Endodermal cell (in vitro differentiated cells): Measurements from ENCODE around the gene FAAP100. TPM values are rescaled to one million over a fixed set of nuclear protein-coding genes. Genes with fewer than 3 reads are reported as not detected.

Experiments used
- DNase-seq: peaks from one replicate; pipeline ENCODE4 v3.0.0-alpha.2; 2017
- H3K27ac ChIP-seq: 2 replicates; pipeline ENCODE4 v1.5.1; 2013; ENCODE audit warnings: mild to moderate bottlenecking, low read depth, low read length, moderate library complexity
- H3K27me3 ChIP-seq: 2 replicates; pipeline ENCODE4 v1.6.1; 2013; ENCODE audit warnings: mild to moderate bottlenecking, low read length, moderate library complexity; ENCODE audit not compliant: insufficient read depth, control insufficient read depth, poor library complexity, severe bottlenecking
- H3K36me3 ChIP-seq: 2 replicates; pipeline ENCODE4 v1.7.0; 2013; ENCODE audit warnings: mild to moderate bottlenecking, low read length, moderate library complexity; ENCODE audit not compliant: control insufficient read depth, insufficient read depth
- H3K4me1 ChIP-seq: one replicate; pipeline ENCODE4 v1.7.0; 2013; ENCODE audit warnings: low read length; ENCODE audit not compliant: control insufficient read depth, insufficient read depth
- H3K4me3 ChIP-seq: 2 replicates; pipeline ENCODE4 v1.5.1; 2013; ENCODE audit warnings: mild to moderate bottlenecking, low read length, moderate library complexity
- H3K9ac ChIP-seq: 2 replicates; pipeline ENCODE4 v1.6.1; 2013; ENCODE audit warnings: mild to moderate bottlenecking, low read length, moderate library complexity; ENCODE audit not compliant: poor library complexity, severe bottlenecking; ENCODE audit errors: extremely low read depth
- H3K9me3 ChIP-seq: 2 replicates; pipeline ENCODE4 v1.6.1; 2013; ENCODE audit warnings: mild to moderate bottlenecking, low read length, moderate library complexity; ENCODE audit not compliant: control insufficient read depth
- H3K27ac Mint-ChIP-seq: 2 replicates; pipeline ENCODE4 v1.8.0; 2020; ENCODE audit warnings: mixed read lengths
- H3K27me3 Mint-ChIP-seq: 2 replicates; pipeline ENCODE4 v1.8.0; 2021; ENCODE audit warnings: mild to moderate bottlenecking, mixed read lengths; ENCODE audit not compliant: insufficient read depth
- H3K36me3 Mint-ChIP-seq: 2 replicates; pipeline ENCODE4 v1.8.0; 2020; ENCODE audit warnings: low read depth, mixed read lengths
- H3K4me1 Mint-ChIP-seq: 2 replicates; pipeline ENCODE4 v1.8.0; 2020; ENCODE audit warnings: mixed read lengths
- H3K4me3 Mint-ChIP-seq: 2 replicates; pipeline ENCODE4 v1.8.0; 2020; ENCODE audit warnings: mild to moderate bottlenecking, moderate library complexity, mixed read lengths
- H3K9me3 Mint-ChIP-seq: 2 replicates; pipeline ENCODE4 v1.8.0; 2020; ENCODE audit warnings: mild to moderate bottlenecking, mixed read lengths
- WGBS, 2 experiments: methylation state at CpG; one replicate each; pipeline versions ENCODE4 v1.1.5 to v1.1.7; 2013; ENCODE audit warnings: missing lambda C conversion rate in 2 of 2, mixed read lengths in 1 of 2; ENCODE audit not compliant: insufficient coverage in 1 of 2, insufficient read length in 1 of 2; 5-methylcytosine and 5-hydroxymethylcytosine counted together
- total RNA-seq, 2 donors: library from RNA; stranded (reverse); fragmentation: NEBNext Ultra II Directional in 1 of 2; extraction: Animal tissue kit (Norgen Biotek cat#: 25700) in 1 of 2; gene quantifications; 2 replicates in 1 of 2; 3 replicates in 1 of 2; pipeline ENCODE4 v1.2.1, GENCODE V29; 2021
- TF ChIP-seq, protein P1 (sequence below): fragments of 200-600 bp; sonication (generic); conservative IDR thresholded peaks from 2 replicates; pipeline ENCODE4 v1.5.0; 2021; ENCODE audit warnings: antibody characterized with exemption, mild to moderate bottlenecking

FAAP100 gene
- total RNA-seq, 2 donors from 2014 or later, result 34.5 to 39.5 TPM

DNA sequence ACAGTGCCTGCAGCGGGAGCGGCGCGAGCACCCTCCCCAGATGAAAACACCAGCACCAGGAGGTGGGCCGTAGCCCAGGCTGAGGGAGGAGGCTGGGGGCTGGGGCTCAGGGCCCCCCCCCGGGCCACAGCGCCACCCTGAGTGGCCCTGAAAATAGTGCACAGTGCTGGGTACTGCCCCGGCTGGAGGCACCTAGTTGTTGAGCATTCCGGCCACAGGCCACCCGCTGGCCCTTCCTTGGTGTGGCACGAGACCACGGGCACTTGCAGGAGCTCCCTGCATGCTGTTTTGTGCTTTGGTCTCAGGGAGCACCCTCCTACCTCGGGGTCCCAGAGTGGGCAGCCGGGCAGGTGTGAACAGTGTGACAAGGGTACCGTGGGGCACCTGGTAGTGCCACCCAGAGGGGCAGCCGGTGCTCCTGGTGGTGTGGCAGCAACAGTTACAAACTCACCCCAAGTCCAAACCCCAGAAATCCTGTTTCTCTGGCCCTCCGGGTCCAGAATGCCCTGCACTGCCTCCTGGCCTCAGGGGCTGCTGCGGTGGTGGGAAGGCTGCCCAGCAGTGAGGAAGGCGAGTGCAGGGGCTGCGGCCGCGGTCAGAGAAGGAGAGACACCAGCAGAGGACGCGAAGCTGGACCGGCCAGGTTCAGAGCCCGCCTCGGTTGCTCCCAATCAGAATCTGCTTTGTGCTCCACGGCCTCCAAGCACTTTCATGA, 12.0 kb downstream of the FAAP100 start:
- H3K27ac Mint-ChIP-seq, result no peak overlapping the region
- 95 to 98% methylated on average over 20 to 28 of the region's 28 CpGs for WGBS, 2 experiments
- Histone ChIP-seq H3K9me3 (no peaks in the 10 kb centered on the region), H3K36me3 (peaks cover 6% of the 10 kb centered on the region), H3K4me1 (no peaks in the 10 kb centered on the region), H3K27ac (no peak overlapping the region), H3K27me3 (peaks cover 9% of the 10 kb centered on the region), H3K4me3 (no peak overlapping the region), H3K9ac (no peak overlapping the region)
- H3K36me3 Mint-ChIP-seq, result peaks cover 8% of the 10 kb centered on the region
- TF ChIP-seq, protein P1, sequence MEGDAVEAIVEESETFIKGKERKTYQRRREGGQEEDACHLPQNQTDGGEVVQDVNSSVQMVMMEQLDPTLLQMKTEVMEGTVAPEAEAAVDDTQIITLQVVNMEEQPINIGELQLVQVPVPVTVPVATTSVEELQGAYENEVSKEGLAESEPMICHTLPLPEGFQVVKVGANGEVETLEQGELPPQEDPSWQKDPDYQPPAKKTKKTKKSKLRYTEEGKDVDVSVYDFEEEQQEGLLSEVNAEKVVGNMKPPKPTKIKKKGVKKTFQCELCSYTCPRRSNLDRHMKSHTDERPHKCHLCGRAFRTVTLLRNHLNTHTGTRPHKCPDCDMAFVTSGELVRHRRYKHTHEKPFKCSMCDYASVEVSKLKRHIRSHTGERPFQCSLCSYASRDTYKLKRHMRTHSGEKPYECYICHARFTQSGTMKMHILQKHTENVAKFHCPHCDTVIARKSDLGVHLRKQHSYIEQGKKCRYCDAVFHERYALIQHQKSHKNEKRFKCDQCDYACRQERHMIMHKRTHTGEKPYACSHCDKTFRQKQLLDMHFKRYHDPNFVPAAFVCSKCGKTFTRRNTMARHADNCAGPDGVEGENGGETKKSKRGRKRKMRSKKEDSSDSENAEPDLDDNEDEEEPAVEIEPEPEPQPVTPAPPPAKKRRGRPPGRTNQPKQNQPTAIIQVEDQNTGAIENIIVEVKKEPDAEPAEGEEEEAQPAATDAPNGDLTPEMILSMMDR, result no peak
- no peaks in the 10 kb centered on the region for H3K9me3 Mint-ChIP-seq
- no peak overlapping the region for H3K4me3 Mint-ChIP-seq
- peaks cover 11% of the 10 kb centered on the region for H3K27me3 Mint-ChIP-seq
- H3K4me1 Mint-ChIP-seq, result no peaks in the 10 kb centered on the region
- DNase-seq, result no peak

- no peaks in the 10 kb centered on the region for H3K9me3 ChIP-seq
- WGBS, 2 experiments, result 90 to 97% methylated on average over 6 to 10 of the region's 10 CpGs
- DNase-seq, result no peak
- H3K27ac ChIP-seq, result no peak overlapping the region
- TF ChIP-seq, protein P1, result no peak
- H3K9me3 Mint-ChIP-seq, result no peaks in the 10 kb centered on the region
- no peaks in the 10 kb centered on the region for H3K4me1 ChIP-seq
- no peak overlapping the region for H3K27ac Mint-ChIP-seq
- no peak overlapping the region for H3K9ac ChIP-seq
- peaks cover 8% of the 10 kb centered on the region for H3K36me3 Mint-ChIP-seq
- H3K4me1 Mint-ChIP-seq, result no peaks in the 10 kb centered on the region
- H3K4me3 ChIP-seq, result no peak overlapping the region
- no peak overlapping the region for H3K4me3 Mint-ChIP-seq
- H3K27me3 Mint-ChIP-seq, result peaks cover 16% of the 10 kb centered on the region
- H3K27me3 ChIP-seq, result peaks cover 9% of the 10 kb centered on the region
- peaks cover 5% of the 10 kb centered on the region for H3K36me3 ChIP-seq
Measured at GRCh38 chr17:81539571-81539900, 12.6 kb downstream of the FAAP100 start.

DNA sequence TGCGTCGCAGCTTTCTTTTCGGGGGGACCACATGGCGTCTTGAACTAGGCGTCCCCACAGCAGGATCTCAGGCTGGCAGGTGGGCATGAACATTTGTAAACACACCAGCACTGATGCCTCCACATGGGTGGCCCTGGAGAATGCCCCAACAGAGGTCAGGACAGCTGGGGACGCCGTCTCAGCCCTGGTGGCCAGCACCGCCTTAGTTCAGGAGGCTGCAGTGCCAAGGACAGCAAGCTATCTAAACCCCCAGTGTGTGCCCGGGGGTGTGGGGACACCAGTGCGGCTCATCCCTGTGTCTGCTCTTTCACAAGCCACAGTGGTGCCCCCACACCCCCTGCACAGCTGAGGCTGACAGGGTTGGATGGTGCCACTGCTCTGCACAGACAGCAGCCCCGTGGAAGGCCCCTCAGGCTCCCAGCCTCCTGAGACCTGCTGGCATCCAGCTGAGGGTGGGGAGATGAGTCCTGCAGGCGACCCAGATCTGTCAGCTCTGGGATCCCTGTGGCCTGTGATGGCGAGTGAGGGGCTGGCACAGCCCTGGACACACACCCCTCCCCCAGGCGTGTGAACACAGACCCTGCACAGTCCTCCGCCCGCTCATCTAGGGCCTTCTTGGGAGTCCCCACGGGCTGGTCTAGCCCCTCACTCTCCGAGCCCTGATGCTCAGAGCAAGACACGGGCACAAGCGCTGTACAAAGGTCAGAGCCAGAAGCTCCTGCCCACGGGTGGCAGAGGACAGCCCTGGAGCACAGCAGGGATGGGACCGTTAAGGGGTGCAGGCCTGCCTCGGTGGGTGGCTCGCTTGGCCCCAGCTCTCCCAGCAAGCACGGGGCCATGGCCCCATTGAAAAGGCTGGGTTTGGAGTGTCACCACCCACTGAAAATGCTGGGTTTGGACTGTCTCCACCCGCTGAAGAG, 13.2 kb downstream of the FAAP100 start:
- H3K4me1 ChIP-seq, result no peaks in the 10 kb centered on the region

More for the DNA sequence above, 13.2 kb downstream of the FAAP100 start:
- Mint-ChIP-seq H3K36me3 (peaks cover 8% of the 10 kb centered on the region), H3K27me3 (peaks cover 21% of the 10 kb centered on the region), H3K4me1 (no peaks in the 10 kb centered on the region), H3K4me3 (no peak overlapping the region), H3K27ac (no peak overlapping the region), H3K9me3 (no peaks in the 10 kb centered on the region)
- no peaks in the 10 kb centered on the region for H3K36me3 ChIP-seq
- H3K27me3 ChIP-seq, result peaks cover 9% of the 10 kb centered on the region
- H3K4me3 ChIP-seq, result no peak overlapping the region
- 93% methylated on average over 19 to 26 of the region's 26 CpGs for WGBS, 2 experiments
- H3K27ac ChIP-seq, result no peak overlapping the region
- H3K9me3 ChIP-seq, result no peaks in the 10 kb centered on the region
- no peak overlapping the region for H3K9ac ChIP-seq
- TF ChIP-seq, protein P1, result no peak
- no peak for DNase-seq
